Testis (tissue), 3 donors: ENCODE data around the gene MAP4K4. TPM values are rescaled to one million over a fixed set of nuclear protein-coding genes. Genes with fewer than 3 reads are reported as not detected.

Source experiments
- DNase-seq: peaks from one replicate; pipeline ENCODE4 v3.0.0-alpha.2; 2019
- H3K27ac ChIP-seq, 2 donors: fragments of 200-600 bp; sonication (generic); one replicate each; pipeline ENCODE4 v1.5.1; 2019
- H3K27me3 ChIP-seq: fragments of 200-600 bp; sonication (generic); one replicate; pipeline ENCODE4 v1.5.1; 2019
- H3K36me3 ChIP-seq: fragments of 200-600 bp; sonication (generic); one replicate; pipeline ENCODE4 v1.5.1; 2017; ENCODE audit warnings: low read depth; ENCODE audit errors: missing control alignments
- H3K4me1 ChIP-seq: fragments of 200-600 bp; sonication (generic); one replicate; pipeline ENCODE4 v1.5.1; 2019
- H3K4me3 ChIP-seq, 2 donors: fragments of 200-600 bp; sonication (generic); one replicate each; pipeline ENCODE4 v1.5.1; 2017 to 2019
- H3K9me3 ChIP-seq: fragments of 200-600 bp; sonication (generic); one replicate; pipeline ENCODE4 v1.5.1; 2017
- POLR2A ChIP-seq: fragments of 450-650 bp; IDR thresholded peaks from one replicate; pipeline ENCODE4 v1.6.1; 2017; ENCODE audit warnings: antibody characterized with exemption, mild to moderate bottlenecking, moderate library complexity
- WGBS, 2 donors: methylation state at CpG; one replicate each; pipeline ENCODE4 v1.1.5; 2018; 5-methylcytosine and 5-hydroxymethylcytosine counted together
- intact Hi-C: fragments of 100-400 bp; cut with DNase I; formaldehyde crosslinking; loops from one replicate; pipeline ENCODE4 v1.15.1; 2023; ENCODE audit warnings: low total_unique reads
- polyA plus RNA-seq: library from polyadenylated mRNA; stranded (reverse); fragments of 350-450 nt; fragmentation: Illumina TruSeq; extraction: RNeasy Lipid Tissue Mini Kit (QIAGEN cat#74804); gene quantifications from one replicate; pipeline ENCODE4 v1.2.3, GENCODE V29; 2014; ENCODE audit warnings: low read depth, low replicate concordance; ENCODE audit not compliant: insufficient read depth
- total RNA-seq, 2 donors: library from RNA; depleted of rRNA; stranded (reverse); fragments of >200 nt; gene quantifications; one replicate each; pipeline ENCODE4 v1.2.3, GENCODE V29; 2016
- TF ChIP-seq, protein P1 (sequence below), 3 experiments: fragments of 450-650 bp in 2 of 3; fragments of 200-600 bp in 1 of 3; sonication (generic) in 1 of 3; IDR thresholded peaks; one replicate each; pipeline ENCODE4 v1.5.1; 2016 to 2019; ENCODE audit warnings: antibody characterized with exemption in 3 of 3, mild to moderate bottlenecking in 2 of 3, moderate library complexity in 1 of 3

Gene MAP4K4
- total and polyA plus RNA-seq, 3 donors from 2014 or later, result 88.2 to 194 (median 174) TPM

DNA sequence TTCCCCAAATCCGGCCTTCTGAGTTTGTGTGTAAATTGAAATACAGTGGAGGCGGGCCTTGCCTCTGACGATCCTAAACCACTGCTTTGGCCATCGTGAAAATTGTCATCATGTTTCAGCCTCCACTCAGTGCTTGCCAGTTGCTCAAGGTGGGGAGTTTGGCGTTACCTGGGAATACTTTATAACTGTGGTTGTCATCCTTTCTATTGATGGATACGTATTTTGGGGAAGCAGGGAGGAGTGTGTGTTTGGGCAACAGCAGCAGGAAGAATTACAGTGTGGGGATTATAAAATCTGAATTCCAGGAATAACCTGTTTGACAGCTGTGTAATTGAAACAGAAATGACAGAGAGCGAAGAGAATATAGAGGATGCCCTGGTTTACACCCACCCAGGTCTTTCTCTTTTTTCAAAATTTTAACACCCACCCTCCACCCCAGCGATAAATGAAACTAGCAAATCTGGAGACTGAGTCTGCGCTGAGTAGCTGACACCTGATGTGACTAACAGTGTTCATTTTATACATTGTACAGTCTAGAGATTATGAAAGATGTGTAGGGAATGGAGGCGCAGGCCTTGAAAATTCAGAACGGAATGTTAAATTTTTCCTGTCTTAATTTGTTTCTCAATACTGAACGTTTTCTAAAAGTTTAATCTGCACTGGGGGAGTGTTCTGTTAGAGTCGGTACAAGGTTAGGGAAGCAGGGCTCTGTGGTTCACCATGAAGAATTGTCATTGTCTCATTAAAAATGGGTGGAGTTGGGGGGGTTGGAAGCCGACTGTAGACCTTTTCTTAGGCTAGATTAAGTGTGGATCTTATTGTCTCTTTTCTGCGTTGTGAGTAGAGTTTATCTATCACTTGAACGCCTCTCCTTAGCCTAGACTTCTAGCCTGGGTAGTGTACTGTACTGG lies 1.6 kb downstream of the MAP4K4 start:
- H3K4me1 ChIP-seq, result peaks cover 10% of the 10 kb centered on the region
- 6 to 10% methylated on average over 16 of the region's 16 CpGs for WGBS, 2 donors
- DNase-seq, result peak; percentile 53

DNA sequence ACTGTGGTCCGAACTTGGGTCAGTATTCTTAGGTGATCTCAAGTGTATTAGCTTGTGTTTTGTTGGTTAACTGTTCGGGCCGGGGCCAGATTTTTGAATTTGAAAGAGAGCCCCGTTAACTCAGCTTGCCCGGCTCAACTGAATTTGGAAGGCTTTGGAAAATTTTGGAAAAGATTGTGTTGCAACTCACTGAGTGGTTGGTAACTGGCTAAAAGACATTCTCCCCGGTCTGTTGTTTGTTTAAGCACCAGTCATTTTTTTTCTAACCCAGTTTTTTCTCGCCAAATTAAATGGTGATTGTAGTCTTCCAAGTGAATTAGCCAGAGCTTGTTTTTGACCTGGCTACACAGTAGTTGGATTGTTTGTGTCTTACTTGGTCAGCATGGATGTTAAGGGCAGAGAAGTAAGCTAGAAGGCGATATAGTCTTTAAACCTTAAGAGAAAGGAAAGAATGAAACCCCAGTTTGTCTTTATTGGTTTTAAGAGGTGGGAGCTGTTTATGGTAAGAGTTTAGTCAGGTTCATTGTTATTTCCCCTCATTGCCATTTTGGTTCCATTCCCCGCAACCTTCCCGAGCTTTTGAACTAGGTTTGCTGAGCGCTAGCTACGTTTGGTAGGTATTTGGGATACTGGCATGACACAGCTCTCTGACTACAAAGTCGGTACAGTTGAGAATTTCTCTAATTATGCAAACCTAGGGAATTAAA lies 2.4 kb downstream of the MAP4K4 start:
- peaks cover 10% of the 10 kb centered on the region for H3K4me1 ChIP-seq
- H3K36me3 ChIP-seq, result no peaks in the 10 kb centered on the region
- H3K27ac ChIP-seq, result peak overlapping the region; percentile 75 to 90
- 16 to 24% methylated on average over 13 of the region's 13 CpGs for WGBS, 2 donors
- DNase-seq, result no peak
- TF ChIP-seq, protein P1, sequence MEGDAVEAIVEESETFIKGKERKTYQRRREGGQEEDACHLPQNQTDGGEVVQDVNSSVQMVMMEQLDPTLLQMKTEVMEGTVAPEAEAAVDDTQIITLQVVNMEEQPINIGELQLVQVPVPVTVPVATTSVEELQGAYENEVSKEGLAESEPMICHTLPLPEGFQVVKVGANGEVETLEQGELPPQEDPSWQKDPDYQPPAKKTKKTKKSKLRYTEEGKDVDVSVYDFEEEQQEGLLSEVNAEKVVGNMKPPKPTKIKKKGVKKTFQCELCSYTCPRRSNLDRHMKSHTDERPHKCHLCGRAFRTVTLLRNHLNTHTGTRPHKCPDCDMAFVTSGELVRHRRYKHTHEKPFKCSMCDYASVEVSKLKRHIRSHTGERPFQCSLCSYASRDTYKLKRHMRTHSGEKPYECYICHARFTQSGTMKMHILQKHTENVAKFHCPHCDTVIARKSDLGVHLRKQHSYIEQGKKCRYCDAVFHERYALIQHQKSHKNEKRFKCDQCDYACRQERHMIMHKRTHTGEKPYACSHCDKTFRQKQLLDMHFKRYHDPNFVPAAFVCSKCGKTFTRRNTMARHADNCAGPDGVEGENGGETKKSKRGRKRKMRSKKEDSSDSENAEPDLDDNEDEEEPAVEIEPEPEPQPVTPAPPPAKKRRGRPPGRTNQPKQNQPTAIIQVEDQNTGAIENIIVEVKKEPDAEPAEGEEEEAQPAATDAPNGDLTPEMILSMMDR (IDR thresholded peaks at IDR 0.05), result no peak
- no peak for TF ChIP-seq POLR2A
- H3K4me3 ChIP-seq, result peak overlapping the region; percentile 73
- no peaks in the 10 kb centered on the region for H3K9me3 ChIP-seq
- intact Hi-C loops, result loop anchor here (5.0 kb wide), 1 partner anchor 127 kb away; no protein-coding TSS in a partner anchor
- H3K27me3 ChIP-seq, result no peaks in the 10 kb centered on the region

More for the DNA sequence above, 1.6 kb downstream of the MAP4K4 start:
- Histone ChIP-seq H3K36me3 (no peaks in the 10 kb centered on the region), H3K27me3 (no peaks in the 10 kb centered on the region), H3K9me3 (no peaks in the 10 kb centered on the region), H3K27ac (peak overlapping the region; percentile 75 to 90), H3K4me3 (peak overlapping the region; percentile 73)
- intact Hi-C loops, result loop anchor here (5.0 kb wide), 1 partner anchor 128 kb away; no protein-coding TSS in a partner anchor
- TF ChIP-seq POLR2A, result no peak
- TF ChIP-seq, protein P1 (IDR thresholded peaks at IDR 0.05), result no peak

DNA sequence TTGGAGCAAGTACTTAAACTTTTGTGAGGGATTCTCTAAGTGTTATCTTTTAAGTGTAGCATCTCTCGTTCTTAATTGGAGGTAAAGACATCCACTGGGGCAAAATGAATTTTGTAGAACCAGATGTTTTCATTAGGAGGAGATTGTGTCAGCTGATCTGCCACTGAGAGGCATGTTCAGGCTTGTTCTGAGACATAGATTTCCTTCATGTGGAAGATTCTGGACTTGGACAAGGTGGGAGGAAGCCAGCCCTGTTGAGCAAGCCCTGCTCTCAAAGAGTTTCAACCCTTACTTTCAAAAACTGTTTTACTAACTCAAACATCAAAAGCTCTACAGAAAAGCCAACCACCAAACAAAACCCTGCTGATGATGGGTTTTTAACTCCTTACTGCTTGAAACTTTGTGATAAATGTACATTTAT lies 6.5 kb downstream of the MAP4K4 start:
- Histone ChIP-seq H3K27me3 (no peaks in the 10 kb centered on the region), H3K27ac (no peak overlapping the region), H3K4me3 (no peak overlapping the region), H3K9me3 (no peaks in the 10 kb centered on the region), H3K4me1 (peaks cover 15% of the 10 kb centered on the region), H3K36me3 (no peaks in the 10 kb centered on the region)
- intact Hi-C loops, result no loop called here
- peak; percentile 58 for DNase-seq
- 37 to 63% methylated on average over 1 of the region's 1 CpG for WGBS, 2 donors
- TF ChIP-seq POLR2A, result no peak
- TF ChIP-seq, protein P1 (IDR thresholded peaks at IDR 0.05), result no peak

DNA sequence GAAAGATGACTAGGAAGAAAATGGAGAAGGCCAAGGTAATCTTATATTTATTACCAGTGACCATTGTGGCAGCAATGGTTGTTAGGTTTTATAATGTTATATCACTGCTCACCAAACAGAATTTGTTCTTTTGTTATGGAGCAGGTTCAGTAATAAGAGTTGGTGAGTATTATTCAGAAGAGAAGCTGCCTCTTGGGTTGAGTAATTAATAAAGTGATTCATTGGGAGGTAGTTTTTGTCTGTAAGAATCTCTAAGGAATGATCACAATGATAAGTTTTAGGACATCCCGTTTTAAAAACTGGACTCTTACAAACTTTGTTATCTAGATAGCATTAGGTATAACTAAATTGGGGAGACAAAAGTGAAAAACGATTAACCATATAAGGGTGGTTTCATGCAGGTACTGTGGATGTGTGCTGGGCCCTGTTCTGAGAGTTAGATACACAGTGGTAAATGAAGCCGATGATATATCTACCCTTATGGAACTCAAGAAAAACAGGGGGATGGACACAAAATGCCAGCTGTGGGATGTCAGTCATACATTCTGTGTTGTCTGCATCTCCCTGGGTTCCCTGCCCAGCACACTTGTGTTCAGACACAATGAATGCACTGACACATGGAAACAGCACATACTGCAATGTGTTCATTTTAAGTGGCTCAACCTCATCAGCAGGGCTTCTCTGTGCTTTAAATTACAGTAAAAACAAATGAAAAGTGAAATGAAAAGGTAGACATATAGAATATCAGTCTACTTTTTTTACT lies 7.5 kb downstream of the MAP4K4 start:
- no peak for DNase-seq
- H3K27ac ChIP-seq, result no peak overlapping the region
- intact Hi-C loops, result no loop called here
- no peak overlapping the region for H3K4me3 ChIP-seq
- 63 to 68% methylated on average over 3 of the region's 3 CpGs for WGBS, 2 donors
- no peaks in the 10 kb centered on the region for H3K9me3 ChIP-seq
- no peaks in the 10 kb centered on the region for H3K36me3 ChIP-seq
- peaks cover 22% of the 10 kb centered on the region for H3K4me1 ChIP-seq
- H3K27me3 ChIP-seq, result no peaks in the 10 kb centered on the region
- TF ChIP-seq, protein P1 (IDR thresholded peaks at IDR 0.05), result no peak
- TF ChIP-seq POLR2A, result no peak
